GM06990 (cell line): Measurements from ENCODE around the gene FBXO36.

ENCODE experiments used
- DNase-seq: peaks from one replicate; pipeline ENCODE4 v3.0.0-alpha.2; 2011; ENCODE audit not compliant: insufficient read length; ENCODE audit errors: extremely low read depth
- H3K27me3 ChIP-seq: replicated peaks from 2 replicates; pipeline ENCODE4 v1.6.0; 2011; ENCODE audit warnings: low read length; ENCODE audit not compliant: control insufficient read depth, insufficient read depth
- H3K36me3 ChIP-seq: 2 replicates; pipeline ENCODE4 v1.5.1; 2011; ENCODE audit warnings: low read length; ENCODE audit not compliant: control insufficient read depth, insufficient read depth
- H3K4me3 ChIP-seq: replicated peaks from 2 replicates; pipeline ENCODE4 v1.5.1; 2011; ENCODE audit warnings: low read depth, mild to moderate bottlenecking, control low read depth, low read length
- CTCF ChIP-seq: IDR thresholded peaks from 2 replicates; pipeline ENCODE4 v1.5.1; 2011; ENCODE audit warnings: low read length, control low read depth, mild to moderate bottlenecking, inconsistent platforms; ENCODE audit not compliant: insufficient read depth, poor library complexity, severe bottlenecking

FBXO36 gene

GRCh38 chr2:230046491-230046890, 124.2 kb downstream of the FBXO36 start:
- no peak overlapping the region for H3K4me3 ChIP-seq
- H3K27me3 ChIP-seq: no peaks in the 10 kb centered on the region
- no peak for TF ChIP-seq CTCF
- no peak for DNase-seq
- H3K36me3 ChIP-seq: no peaks in the 10 kb centered on the region

GRCh38 chr2:230048010-230048671, 125.8 kb downstream of the FBXO36 start:
- no peak for DNase-seq
- no peak overlapping the region for H3K4me3 ChIP-seq
- no peak for TF ChIP-seq CTCF
- H3K36me3 ChIP-seq: no peaks in the 10 kb centered on the region
- no peaks in the 10 kb centered on the region for H3K27me3 ChIP-seq

GRCh38 chr2:230050136-230050535, 127.8 kb downstream of the FBXO36 start:
- H3K4me3 ChIP-seq: no peak overlapping the region
- no peaks in the 10 kb centered on the region for H3K36me3 ChIP-seq
- no peak for DNase-seq
- TF ChIP-seq CTCF: no peak
- H3K27me3 ChIP-seq: no peaks in the 10 kb centered on the region

- Histone ChIP-seq H3K4me3 (no peak overlapping the region), H3K27me3 (no peaks in the 10 kb centered on the region), H3K36me3 (no peaks in the 10 kb centered on the region)
- no peak for TF ChIP-seq CTCF
- DNase-seq: no peak
Observed at GRCh38 chr2:230052299-230052698, 130.0 kb downstream of the FBXO36 start.

GRCh38 chr2:230053753-230054478, 131.6 kb downstream of the FBXO36 start:
- TF ChIP-seq CTCF: no peak
- no peak for DNase-seq
- H3K36me3 ChIP-seq: no peaks in the 10 kb centered on the region
- no peaks in the 10 kb centered on the region for H3K27me3 ChIP-seq
- H3K4me3 ChIP-seq: no peak overlapping the region
